Fibroblast of mammary gland (primary cell): ENCODE results near the gene FRMPD4.

ENCODE experiments used
- DNase-seq: peaks from one replicate; pipeline ENCODE4 v3.0.0-alpha.2; 2010; ENCODE audit warnings: low read depth
- H3K4me3 ChIP-seq: 2 replicates; pipeline ENCODE4 v1.5.1; 2011; ENCODE audit warnings: low read depth, mild to moderate bottlenecking, low read length, moderate library complexity; ENCODE audit not compliant: control insufficient read depth
- TF ChIP-seq, protein P1 (sequence below): conservative IDR thresholded peaks from 2 replicates; pipeline ENCODE4 v1.5.1; 2011; ENCODE audit warnings: low read depth, low read length, inconsistent platforms; ENCODE audit not compliant: control insufficient read depth, insufficient read depth

Gene FRMPD4

DNA sequence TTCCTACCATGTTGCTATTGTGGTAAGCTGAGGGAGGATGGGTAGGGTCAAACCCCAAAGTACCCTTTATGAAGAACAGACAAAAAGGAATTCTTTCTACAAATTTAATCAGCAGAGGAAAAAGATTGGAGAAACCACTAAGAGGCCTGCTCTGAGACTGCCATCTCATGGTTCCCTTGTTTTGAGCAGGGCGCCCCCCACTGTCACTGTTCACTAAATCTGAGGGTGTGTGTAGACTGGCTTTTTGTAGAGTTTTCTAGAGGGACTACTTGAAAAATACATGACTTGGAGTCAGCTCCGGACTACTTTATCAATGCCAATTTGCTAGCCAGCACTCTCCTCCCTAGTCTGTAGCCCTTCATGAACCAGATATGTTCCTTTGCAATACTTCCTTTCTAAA, 324.8 kb downstream of the FRMPD4 start:
- TF ChIP-seq, protein P1, sequence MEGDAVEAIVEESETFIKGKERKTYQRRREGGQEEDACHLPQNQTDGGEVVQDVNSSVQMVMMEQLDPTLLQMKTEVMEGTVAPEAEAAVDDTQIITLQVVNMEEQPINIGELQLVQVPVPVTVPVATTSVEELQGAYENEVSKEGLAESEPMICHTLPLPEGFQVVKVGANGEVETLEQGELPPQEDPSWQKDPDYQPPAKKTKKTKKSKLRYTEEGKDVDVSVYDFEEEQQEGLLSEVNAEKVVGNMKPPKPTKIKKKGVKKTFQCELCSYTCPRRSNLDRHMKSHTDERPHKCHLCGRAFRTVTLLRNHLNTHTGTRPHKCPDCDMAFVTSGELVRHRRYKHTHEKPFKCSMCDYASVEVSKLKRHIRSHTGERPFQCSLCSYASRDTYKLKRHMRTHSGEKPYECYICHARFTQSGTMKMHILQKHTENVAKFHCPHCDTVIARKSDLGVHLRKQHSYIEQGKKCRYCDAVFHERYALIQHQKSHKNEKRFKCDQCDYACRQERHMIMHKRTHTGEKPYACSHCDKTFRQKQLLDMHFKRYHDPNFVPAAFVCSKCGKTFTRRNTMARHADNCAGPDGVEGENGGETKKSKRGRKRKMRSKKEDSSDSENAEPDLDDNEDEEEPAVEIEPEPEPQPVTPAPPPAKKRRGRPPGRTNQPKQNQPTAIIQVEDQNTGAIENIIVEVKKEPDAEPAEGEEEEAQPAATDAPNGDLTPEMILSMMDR: no peak
- no peak overlapping the region for H3K4me3 ChIP-seq
- DNase-seq: no peak

DNA sequence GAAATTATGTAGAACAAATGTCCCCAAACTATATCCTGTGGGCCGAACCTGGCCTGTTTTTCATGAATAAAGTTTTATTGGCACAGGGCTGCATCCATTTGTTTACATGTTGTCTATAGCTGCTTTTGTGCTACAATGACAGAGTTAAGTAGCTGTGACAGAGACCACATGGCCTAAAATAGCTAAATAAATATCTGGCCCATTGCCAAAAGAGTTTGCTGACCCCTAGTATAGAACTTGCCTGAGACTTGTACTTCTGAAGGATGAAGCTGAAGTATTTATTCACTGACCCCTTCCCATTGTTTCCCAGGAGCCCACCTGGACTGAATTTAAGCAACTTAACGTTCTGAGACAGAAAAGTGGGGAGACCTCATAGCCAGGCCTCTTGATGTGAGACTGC, 325.6 kb downstream of the FRMPD4 start:
- DNase-seq: no peak
- TF ChIP-seq, protein P1: no peak
- H3K4me3 ChIP-seq: no peak overlapping the region

DNA sequence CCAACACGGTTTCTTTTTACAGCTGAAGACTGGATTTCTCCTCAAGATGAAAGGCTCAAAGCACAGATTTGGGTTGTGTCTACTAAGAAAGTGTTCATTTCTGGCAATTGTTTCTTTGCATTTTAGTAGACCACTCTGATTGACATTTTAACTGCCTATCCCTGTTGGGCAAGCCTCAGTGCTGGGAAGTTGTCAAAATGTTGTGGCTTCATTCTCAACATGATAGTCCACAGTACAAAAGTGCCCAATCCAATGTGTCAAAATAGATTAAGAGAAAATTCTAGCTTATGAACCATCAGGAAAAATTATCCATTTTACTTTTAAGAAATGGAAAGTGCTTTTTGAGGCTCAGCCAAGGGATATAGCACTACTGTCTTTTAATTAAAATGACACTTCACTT, 329.0 kb downstream of the FRMPD4 start:
- H3K4me3 ChIP-seq: no peak overlapping the region
- no peak for DNase-seq
- TF ChIP-seq, protein P1: no peak

DNA sequence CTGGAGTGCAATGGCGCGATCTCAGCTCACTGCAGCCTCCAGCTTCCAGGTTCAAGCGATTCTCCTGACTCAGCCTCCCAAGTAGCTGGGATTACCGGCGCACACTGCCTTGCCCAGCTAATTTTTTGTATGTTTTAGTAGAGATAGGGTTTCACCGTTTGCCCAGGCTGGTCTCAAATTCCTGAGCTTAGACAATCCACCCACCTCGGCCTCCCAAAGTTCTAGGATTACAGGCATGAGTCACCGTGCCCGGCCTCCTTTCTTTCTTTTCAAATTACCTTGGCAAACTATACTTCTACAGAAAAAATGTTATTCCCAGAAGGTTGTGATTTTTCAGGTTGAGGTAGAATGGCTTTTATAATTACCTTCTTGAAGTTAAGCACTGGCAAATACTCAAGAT, 331.0 kb downstream of the FRMPD4 start:
- TF ChIP-seq, protein P1: no peak
- peak; percentile 4 for DNase-seq
- no peak overlapping the region for H3K4me3 ChIP-seq

DNA sequence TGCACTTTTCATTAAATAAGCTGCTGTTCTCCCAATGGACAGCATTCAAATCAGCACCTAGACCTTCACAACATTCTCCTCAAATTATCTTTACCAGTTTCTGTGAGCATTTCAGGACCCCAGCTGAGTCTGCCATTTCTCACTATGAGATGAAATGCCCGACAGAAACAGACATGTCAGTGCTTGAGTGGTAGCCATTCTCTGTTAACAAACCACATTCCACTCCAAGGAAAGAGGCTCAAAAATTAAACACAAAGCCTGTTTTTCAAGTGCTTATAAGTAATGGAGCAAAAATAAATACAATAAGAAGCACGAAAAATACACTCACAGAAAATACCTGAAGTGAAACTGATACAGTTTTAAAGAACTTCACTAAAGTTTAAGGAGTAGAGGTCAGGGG, 332.8 kb downstream of the FRMPD4 start:
- DNase-seq: no peak
- TF ChIP-seq, protein P1: no peak
- no peak overlapping the region for H3K4me3 ChIP-seq

DNA sequence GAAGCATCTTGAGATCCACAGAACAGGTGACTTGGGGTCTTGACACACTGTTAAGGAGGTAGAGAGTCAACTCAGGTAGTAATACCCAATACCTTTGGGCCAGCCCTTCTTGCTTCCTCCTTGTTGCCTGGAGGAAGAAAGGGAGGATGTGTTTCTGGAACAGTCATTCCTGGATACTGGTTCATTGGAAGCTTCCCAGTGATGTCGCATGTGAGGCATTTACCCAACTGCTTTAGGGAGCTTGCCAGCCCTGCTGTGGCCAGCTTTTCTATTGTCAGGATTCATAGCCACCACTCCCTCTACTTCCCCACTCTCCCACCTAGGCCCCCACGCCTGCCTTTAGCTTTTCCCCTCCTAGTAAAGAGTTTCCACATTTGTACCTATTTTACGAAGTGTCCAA, 342.7 kb downstream of the FRMPD4 start:
- H3K4me3 ChIP-seq: no peak overlapping the region
- TF ChIP-seq, protein P1: no peak
- DNase-seq: no peak

DNA sequence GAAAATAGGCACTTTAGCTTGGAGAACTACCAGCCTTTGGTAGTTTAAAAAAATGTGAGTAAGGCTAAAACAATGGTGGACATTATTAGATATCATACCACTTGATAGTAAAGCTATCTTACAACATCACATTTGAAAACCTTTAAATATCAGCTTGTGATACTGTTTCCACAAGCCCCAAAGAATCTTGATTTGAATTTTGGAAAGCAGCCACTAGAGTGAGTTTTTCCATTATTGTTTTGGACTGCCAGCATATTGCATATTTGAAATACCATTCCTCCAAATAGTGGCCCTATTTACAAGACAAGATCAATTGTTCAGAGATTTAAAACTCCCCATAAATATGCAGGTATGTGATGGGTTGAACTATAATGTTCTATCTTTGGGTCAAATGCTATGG, 349.9 kb downstream of the FRMPD4 start:
- no peak overlapping the region for H3K4me3 ChIP-seq
- no peak for DNase-seq
- TF ChIP-seq, protein P1: no peak
